Measurements from ENCODE around the gene PTPN21.

The PTPN21 gene

DNA sequence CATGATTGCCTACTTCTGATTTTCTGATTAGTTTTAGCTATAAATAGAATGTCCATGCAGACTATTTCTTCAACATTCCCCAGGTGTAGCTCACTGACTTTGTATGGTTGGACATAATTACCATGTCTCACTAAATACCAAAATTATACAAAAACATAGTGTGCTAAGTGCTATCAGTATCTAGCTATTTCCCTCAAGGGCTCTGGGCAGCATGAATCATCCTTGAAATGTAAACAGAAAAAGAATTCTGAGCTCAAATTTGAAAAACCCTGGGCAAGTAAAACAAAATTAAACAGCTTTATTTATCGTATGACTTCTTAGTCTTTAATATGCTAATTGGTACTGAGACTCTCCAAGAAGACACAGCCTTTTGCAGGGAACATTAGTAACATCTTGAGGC, 86.4 kb downstream of the PTPN21 start:
- DNase-seq (ENCODE audit: low spot score) = no peak

DNA sequence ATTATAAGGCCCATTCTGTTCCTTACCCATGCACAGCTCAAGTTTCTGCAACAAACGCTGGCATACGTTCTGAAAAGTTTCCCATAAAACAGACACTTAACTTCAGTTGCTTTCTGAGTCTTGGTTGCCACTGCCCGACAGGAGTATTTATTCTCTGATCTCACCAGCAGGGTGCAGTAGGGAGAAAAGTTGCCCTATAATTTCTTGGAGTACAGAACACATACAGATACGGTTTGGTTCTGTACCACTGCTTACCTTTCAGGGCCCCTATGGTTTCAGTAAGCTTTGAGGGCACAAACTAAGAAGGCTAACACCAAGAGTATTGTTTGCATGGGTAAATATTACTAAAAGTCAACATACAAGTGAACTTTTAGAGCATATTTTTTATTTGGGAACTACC, 91.5 kb downstream of the PTPN21 start:
- DNase-seq (ENCODE audit: low spot score) = peak; percentile 40

DNA sequence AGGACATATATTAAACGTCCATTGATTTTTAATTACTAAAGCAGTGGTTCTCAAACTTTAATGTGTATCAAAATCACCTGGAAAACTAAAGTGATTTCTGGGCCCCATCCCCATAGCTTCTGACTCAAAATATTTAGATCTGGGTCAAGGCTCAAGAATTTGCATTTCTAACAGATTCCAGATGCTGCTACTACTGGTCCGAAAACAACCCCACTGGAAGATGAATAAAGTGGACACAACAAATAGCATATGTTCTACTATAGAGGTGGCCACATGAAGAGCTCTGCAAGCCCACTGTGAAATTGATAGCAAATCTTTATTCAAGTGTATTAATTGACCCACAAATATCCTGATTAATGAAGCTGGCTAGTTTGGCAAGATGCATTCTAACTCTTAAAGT, 99.9 kb downstream of the PTPN21 start:
- no peak for DNase-seq (ENCODE audit: low spot score)

DNA sequence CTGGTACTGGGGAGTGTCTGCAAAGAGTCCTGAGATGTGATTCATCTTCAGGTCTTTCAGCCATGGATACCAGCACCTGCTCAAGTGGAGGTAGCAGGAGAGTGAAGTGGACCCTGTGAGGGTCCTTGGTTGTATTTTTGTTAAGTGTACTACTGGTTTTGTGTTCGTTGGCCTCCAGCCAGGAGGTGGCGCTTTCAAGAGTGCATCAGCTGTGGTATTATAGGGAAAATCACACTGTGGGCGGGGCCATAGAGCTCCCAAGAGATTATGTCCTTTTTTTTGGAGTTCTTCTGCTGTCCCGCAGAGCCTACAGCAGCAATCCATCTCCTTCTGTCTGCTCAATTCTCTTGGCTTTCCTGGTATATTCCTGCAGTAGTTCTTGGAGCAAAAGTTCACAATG, 102.6 kb downstream of the PTPN21 start:
- DNase-seq (ENCODE audit: low spot score) = no peak

DNA sequence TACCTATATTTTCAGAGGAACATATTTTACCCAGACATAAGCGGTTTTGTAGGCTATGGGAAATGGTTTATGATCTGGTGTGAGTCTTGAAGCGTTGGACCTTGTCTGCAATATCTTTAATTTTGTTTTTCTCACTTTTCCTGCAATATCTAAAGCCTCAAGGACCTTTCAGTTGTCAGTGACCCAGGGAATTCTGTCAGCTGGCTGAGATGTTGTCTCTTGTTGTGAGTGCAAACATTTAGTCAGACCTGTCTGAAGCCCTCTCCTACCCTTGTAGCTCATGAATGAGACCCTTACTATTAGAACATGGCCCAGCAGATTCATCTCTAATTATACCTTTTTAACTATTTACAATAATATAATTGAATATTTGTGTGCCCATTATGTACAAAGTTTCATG, 115.7 kb downstream of the PTPN21 start:
- no peak for DNase-seq (ENCODE audit: low spot score)

DNA sequence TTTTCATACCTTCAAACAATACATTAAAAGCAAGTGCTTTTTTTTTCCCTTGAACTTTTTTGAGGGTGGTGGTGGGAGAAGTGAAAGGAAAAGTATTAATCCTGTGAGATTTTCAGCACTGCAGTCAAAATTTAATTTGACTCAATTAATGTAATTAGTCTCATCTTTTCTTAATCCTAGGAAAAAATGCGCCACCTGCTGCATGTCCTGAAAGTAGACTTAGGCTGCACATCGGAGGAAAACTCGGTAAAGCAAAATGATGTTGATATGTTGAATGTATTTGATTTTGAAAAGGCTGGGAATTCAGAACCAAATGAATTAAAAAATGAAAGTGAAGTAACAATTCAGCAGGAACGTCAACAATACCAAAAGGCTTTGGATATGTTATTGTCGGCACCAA, 117.1 kb downstream of the PTPN21 start:
- DNase-seq (ENCODE audit: low spot score) = no peak

DNA sequence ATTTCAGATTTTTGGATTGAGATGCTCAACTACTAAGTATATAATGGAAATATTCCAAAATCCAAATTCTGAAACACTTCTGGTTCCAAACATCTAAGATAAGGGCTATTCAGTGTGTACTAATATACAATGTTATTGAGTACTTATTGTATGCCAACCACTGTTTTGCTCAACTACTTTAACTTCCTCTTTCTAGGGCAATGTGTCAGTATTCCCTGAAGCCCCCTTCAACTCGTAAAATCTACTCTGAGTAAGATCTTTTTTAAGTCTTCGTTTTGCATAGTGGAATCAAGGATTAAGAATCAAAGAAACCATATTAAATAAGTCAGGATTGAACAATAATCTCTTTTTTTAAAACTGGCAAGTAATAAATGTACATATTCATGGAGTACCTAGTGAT, 123.8 kb downstream of the PTPN21 start:
- DNase-seq (ENCODE audit: low spot score) = no peak

DNA sequence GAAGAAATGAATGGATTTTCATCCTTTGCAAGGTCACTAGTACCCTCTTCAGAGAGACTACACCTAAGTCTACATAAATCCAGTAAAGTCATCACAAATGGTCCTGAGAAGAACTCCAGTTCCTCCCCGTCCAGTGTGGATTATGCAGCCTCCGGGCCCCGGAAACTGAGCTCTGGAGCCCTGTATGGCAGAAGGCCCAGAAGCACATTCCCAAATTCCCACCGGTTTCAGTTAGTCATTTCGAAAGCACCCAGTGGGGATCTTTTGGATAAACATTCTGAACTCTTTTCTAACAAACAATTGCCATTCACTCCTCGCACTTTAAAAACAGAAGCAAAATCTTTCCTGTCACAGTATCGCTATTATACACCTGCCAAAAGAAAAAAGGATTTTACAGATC, 128.5 kb downstream of the PTPN21 start:
- no peak for DNase-seq (ENCODE audit: low spot score)

DNA sequence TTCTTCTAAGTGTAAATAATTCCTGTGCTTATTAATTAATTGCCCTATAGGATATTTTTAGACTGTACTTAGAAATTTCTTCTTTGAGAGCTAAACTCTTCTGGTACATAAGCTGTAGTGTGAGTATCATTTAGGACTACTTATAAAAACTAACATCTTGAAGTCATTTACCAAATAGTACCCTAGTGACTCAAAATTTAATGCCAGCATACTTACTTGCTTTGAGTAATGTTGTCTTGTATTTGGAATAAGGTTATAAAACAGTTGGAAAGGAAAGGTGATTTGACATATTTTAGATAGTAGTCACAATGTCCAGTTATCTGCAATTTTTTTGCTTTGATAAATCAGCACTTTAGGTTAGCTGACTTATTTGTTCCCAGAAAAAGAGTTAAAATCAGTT, 130.2 kb downstream of the PTPN21 start:
- DNase-seq (ENCODE audit: low spot score) = no peak

DNA sequence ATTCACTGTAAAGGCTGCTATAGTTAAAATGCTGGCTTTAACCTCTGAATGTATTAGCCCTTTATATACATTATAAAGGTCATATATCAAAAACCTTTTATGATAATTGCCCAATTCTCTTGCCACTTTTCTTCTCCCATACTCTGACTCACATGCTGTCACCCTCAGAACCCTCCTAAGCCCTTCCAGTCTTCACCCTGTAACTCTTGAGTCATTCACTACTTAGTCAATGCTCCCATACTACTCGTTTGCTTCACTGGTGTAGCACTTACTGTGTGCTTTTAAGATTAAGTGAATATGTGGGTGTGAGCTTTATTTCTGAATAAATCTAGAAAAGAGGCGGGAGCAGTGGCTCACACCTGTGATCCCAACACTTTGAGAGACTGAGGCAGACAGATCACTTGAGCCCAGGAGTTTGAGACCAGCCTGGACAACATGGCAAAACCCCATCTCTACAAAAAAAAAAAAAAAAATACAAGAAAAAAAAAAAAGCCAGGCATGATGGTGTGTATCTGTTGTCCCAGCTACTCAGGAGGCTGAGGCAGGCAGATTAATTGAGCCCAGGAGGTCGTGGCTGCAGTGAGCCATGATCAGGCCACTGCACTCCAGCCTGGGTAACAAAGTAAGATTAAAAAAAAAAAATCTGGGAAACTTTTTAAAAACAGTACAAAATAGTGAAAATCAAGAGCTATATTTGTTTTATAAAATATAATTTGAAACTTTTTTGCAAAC, 131.7 kb downstream of the PTPN21 start:
- no peak for DNase-seq (ENCODE audit: low spot score)

DNA sequence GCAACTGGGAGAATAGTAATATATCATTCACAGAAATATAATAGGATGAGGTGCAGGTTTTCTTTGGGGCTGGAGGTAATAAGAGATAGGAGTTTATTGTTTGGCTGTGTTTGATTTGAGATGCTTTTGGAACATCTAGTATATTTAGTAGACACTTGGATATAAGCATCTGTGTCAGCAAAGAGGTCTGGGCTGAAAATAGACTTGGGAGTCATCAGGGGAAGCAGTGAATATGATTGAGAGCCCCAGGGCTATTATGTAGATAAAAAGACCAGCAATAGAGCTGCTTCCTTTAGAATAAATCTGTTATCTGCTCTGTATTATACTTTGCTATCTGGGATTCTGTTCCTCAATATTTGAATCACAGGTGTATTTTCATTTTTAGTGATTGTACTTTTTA, 132.8 kb downstream of the PTPN21 start:
- DNase-seq (ENCODE audit: low spot score) = no peak

DNA sequence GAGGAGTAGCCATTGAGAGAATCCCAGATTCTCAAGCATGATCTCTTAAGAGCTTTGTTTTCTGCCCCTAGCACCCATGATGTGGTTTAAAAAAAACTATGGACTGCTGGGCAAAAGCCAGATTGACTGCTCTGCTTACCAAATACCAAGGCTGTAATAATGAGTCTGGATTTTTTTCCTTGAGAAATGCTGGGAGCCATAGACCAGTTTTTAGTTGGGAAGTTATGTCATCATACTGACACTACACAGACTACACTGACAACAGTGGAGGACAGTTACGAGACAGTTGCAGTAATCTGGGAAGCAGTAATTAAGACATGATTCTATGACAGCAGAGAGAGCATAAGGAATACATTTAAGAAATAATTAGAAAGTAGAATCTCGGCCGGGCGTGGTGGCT, 133.5 kb downstream of the PTPN21 start:
- no peak for DNase-seq (ENCODE audit: low spot score)

DNA sequence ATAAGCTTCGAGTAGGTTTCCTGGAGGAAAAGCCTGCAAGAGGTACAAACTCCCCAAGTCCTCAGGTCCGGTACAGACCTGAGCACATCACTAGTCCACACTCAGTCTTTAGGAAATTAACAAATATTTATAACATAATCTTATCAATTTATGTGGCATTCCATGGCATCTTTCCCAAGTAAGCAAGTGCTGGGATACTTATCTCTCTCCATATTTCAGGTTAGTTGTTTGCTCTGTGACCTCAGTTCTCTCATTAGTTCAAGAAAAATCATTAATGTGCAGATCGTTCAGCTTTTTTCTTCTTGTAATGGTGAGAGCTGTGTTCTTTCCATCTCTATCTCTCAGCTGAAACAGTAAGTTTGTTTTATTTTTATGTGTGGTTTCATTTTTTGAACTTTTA, 134.6 kb downstream of the PTPN21 start:
- DNase-seq (ENCODE audit: low spot score) = no peak

DNA sequence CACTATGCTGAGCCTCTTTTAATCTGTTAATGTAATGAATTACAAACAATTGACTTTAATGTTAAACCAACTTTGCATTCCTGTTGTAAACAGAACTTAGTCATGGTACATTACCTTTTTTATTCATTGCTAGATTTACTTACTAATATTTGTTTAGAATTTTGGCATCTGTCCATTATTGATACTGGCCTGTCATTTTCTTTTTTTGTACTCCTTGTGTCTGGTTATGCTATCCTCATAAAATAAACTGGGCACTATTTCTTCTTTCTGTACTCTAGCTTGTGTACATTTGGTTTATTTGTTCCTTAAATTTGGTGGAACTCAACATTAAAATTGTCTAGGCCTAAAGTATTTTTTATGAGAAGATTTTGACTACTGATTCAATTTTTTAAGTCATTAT, 137.2 kb downstream of the PTPN21 start:
- no peak for DNase-seq (ENCODE audit: low spot score)

All from HuH-7 (cell line).